GF-D8 (cell line): Measurements from ENCODE around the gene HMBS.
"Not testable (repeated sequence)": the region's sequence is repeated elsewhere in the genome, so short reads cannot be mapped to it uniquely, and the experiment has no call there.

Experiments
- DNase-seq: peaks from one replicate; lab custom pipeline; 2025; lab: John Stamatoyannopoulos, UW

The HMBS gene

DNA sequence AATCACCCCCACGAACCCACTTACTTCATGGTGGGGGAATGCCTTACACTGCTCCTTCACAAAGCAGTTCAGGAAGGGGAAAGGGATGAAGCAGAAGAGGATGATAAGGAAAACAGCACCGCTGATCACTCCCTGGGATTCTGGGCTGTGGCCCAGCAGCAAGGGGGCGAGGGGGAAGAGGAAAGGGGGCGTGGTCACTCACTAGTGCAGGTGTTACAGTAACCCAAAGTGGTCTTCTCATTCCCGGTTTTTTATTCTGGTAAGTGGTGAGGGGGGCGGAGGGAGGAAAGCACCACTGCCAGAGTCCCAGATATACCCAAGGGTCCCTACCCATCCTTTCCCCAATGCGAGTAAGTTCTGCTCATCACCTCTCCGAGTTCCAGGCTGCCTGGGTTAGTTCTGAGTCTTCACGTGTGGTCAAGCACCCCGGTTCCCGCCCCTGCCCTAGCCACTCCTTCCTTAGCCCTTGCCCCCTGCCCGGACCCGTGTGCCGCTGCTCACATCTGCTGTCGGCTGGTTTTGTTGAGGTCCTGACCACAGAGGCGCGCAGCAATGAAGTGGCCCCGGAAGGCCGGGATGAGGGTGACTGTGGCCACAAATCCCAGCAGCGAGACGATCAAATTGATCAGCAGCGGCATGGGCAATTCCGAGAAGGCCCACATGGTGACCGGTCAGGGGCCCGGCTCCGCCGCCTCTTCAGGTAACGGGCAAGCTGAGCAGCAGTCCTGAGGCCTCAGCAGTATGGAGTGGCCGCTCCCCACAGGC lies 16.5 kb downstream of the HMBS start:
- peak; percentile 51 for DNase-seq

DNA sequence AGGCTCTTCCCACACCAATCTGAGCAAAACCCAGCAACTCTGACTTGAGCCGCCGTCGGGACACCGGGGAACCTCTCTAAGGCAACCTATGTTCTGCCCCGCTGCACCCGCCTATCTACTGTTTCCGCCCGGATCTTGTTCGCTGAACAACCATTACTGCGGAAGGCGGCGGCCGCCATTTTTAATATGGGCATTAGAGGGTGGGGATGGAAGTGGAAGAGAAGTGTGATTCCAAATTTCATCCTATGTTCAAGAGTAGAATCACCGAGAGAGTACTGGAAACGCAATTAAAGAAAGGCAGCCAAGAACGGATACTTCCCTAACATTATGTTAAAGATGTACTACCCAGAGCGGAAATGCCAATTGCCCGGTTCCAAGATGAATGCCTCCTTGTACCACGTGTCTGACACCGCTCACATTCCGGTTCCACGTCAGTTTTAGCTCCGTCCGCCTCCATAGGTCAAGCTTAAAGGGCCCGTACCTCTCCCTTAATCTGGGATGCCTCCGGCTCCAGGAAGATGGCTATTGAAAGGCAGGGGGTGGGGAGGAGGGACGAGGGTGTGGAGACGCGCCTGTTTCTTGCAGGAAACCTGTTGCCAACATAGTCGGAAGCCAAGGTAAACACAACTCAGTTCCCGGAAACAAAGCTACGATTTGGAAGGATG lies 17.2 kb downstream of the HMBS start, which contains the start of gene DPAGT1:
Gene DPAGT1 (minus strand): TSS at position 95 of the 665 bp plus-strand sequence. CDS start 198 bp downstream, outside the sequence.
- peak; percentile 100 for DNase-seq

- DNase-seq, result not testable (repeated sequence)
These were observed 18.5 kb downstream of the HMBS start for GRCh38 chr11:119103161-119103664.

GRCh38 chr11:119103793-119104192 lies 19.1 kb downstream of the HMBS start:
- DNase-seq, result peak; percentile 50

GRCh38 chr11:119106564-119107537 lies 22.2 kb downstream of the HMBS start, which contains the start of gene C2CD2L:
Gene C2CD2L (plus strand): TSS chr11:119107344. CDS start chr11:119107742, 398 bp downstream.
- peak; percentile 100 for DNase-seq

- DNase-seq, result no peak
These were observed 23.0 kb downstream of the HMBS start for GRCh38 chr11:119107538-119108145.

DNA sequence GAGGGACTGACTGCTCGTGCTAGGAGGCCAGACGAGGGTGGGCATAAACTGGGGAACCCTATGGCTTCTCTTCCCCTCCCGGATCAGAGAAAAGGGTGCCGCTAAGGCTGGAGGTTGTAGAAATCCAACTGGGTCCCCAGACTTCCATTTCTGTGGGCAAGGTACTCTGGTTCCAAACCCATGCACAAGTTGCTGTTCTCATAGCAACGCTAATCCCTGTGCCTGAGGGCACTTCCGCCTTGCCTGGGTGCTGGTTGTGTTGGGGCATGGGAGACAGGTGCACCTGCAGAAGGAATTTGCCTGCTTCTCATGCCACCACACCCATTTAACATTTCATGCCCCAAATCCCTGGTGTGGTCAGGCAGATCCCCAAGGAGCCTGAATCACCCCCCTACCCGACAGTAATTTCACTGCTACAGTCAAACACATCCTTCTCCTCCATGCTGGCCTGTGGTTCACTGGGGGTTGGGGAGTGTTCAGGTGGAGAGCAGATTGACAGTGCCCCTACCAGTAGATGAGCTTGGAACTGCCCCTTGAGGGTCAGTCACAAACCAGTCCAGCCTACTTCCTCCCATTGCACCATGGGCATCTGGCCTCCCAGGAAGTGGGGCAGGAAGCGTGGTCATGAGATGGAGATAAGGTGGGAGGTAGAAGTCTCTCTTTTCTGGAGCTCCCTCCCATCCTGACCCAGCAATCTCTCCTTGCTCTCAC lies 23.6 kb downstream of the HMBS start:
- peak; percentile 100 for DNase-seq

DNA sequence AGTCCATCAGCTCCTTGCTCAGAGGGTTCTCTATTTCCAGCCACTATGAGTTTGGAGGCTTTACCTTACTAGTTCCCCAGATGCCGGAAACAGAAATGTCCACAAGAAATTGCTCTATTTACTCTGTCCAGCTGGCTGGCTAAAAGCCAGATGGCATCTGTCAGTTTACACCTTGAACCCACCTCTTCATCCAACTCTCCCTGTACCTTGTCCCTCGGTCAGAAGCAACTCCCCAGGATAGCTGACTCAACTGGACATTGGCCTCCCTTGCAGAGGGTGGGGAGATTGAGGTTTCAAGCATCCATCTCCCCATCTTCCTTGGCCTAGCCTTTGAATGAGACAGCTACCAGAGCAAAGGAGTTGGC lies 24.2 kb downstream of the HMBS start:
- no peak for DNase-seq

GRCh38 chr11:119109843-119110242 lies 25.2 kb downstream of the HMBS start:
- DNase-seq, result no peak

DNA sequence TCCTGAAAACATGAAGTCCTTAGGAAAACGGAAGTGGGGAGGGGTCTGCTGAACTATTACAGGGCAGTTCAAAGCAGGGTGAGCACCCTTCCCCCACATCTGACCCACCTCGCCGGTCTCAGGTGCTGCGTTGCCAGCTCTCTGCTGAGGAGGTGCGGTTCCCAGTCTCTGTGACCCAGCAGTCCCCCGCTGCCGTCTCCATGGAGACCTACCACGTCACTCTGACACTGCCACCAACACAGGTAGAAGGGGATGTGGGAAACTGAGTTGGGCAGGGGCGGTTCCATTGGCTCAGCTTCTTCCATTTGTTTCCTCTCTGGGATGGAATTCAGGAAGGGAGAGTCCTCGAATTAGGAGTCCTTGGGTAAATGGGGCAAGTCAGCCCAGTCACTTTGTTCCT lies 25.8 kb downstream of the HMBS start:
- DNase-seq, result no peak

- no peak for DNase-seq
These were observed 26.8 kb downstream of the HMBS start for GRCh38 chr11:119111361-119111925.

DNA sequence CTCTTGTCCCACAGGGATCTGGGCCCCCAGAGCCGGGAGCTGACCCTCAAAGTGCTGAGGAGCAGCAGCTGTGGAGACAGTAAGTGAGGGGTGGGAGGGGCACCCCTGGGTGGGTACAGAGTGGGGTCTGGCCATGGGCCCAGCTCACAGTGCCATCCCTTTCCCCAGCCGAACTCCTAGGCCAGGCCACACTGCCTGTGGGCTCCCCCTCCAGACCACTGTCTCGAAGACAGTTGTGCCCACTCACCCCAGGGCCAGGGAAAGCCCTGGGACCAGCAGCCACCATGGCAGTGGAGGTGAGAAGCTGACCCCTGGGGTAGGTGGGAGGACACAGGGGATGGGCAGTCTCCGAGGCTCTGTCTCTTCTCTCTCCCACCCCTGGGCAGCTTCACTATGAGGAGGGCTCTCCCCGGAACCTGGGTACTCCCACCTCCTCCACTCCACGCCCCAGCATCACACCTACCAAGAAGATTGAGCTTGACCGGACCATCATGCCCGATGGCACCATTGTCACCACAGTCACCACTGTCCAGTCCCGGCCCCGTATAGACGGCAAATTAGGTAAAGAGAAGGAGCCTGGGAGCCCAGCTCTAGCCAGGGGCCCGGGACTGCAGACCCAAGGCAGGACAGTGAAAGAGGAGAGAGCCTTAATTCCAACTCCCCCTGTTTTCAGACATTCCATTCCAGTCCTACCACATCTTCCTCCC lies 27.8 kb downstream of the HMBS start:
- DNase-seq, result no peak

- no peak for DNase-seq
These were observed 29.0 kb downstream of the HMBS start for GRCh38 chr11:119113716-119114115.

- DNase-seq, result no peak
These were observed 29.7 kb downstream of the HMBS start for GRCh38 chr11:119114351-119114750.

DNA sequence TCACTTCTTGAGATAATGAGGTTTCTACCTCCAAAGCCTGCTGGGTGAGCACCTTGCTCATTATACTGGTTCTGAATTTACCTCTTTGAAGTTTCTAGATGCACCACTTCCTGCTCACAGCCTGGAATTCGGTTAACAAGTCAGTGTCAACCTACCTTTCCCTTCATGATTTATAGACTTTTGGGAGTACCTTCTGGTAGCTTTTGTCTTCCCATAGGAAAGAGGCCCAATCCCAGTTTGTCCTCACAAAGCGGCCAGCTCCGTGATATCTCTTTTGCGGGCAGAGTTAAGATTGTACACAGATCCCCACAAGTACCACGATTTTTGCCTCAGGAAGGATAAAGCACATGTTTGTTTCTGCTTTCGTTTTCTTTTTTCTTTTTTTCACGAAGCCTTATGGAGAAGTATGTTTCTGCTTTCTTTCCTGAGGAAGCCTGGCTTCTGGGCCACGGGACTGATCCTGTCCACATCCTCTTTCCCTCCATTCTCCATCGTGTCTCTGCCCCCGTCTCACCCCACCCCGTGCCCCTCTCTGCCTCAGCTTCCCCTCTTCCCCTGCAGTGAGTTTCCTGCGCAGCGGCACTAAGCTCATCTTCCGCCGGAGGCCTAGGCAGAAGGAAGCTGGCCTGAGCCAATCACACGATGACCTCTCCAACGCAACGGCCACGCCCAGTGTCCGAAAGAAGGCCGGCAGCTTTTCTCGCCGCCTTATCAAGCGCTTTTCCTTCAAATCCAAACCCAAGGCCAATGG lies 31.0 kb downstream of the HMBS start:
- DNase-seq, result no peak

DNA sequence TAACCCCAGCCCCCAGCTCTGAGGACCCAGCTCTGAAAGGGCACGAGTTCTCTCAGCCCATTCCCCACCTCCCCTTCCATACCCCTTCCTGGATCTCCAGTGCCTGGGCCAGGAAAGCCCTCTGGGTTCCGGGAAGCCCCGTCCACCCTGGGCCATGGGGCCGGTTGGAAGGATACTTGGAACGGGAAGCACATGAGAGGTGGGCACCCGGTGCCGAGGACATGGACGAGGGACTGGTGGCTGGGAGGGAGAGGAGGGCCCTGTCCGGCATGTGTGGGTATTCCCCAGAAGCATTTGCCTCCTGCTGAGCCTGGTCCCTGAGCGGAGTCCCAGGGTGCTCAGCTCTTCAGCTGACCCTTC lies 31.5 kb downstream of the HMBS start:
- no peak for DNase-seq

DNA sequence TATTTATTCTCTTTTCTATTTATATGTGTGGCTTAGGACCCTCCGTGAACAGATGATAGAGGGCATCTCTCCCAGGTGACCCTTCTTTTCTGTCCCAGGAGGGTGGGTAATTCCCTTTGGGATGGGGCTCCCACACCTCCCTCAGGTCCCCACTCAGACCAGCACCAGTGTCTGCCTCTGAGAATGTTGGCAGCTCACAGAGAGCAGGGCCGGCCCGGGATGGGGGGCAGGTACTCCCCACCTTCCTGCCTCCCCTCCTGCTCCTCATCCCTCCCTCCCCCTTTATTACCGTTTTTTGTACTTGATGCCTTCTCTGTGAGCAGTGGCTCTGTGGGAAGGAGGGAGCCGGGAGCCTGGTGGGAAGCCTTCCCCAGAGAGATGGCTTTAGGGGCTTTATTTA lies 31.9 kb downstream of the HMBS start:
- DNase-seq, result no peak

DNA sequence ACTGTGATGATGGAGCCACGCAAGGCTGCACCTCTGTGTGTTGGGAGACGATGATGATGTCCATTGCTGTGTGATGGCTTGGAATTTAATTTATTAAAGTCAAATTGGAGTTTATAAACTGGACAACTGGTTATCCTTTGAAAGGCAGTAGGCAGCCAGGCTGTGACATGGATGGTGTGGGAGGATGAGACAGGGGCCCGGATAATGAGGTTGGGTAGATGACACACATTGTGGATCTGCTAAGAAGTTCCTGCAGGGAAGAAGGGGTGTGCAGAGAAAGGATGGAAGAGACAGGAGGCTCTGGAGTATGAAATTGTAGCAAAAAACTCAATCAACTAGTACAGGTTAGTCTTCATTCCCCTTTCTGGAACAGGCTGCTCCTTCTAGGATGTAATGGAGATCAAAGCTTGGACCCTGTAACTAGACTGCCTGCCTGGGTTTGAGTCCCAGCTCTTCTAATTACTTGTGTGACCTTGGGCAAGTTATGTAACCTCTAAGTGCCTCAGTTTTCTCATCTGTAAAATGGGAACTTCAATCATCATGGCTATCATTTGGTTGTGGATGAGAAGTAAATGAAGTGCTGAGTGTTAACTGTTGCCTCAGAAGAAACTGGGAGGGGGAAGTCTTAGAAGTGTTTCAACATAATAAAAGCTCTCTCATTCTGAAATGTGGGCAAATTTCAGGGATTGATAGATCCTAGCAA lies 32.5 kb downstream of the HMBS start:
- no peak for DNase-seq

- no peak for DNase-seq
These were observed 33.5 kb downstream of the HMBS start for GRCh38 chr11:119118227-119118626.
